ENCODE data around the gene SH3BP1. TPM values are rescaled to one million over a fixed set of nuclear protein-coding genes. Genes with fewer than 3 reads are reported as not detected.

The SH3BP1 gene
- total and polyA plus RNA-seq, 9 of the 15 experiments (the other 6 are each of a cell fraction or from before 2014, with no cell fraction given): 0.10 to 36.2 (median 10.4) TPM

GRCh38 chr22:37628830-37629229 lies 10.6 kb upstream of the SH3BP1 start:
- Histone ChIP-seq H3K27me3 (ENCODE audit: control insufficient read depth in 2 of 2, insufficient read depth in 2 of 2, low read length in 2 of 2) (no peaks in the 10 kb centered on the region), H2AFZ (ENCODE audit: low read depth, low read length) (no peak overlapping the region), H3K4me2 (ENCODE audit: insufficient read depth, low read length) (no peak overlapping the region), H3K9ac (ENCODE audit: insufficient read depth in 1 of 2, low read depth in 2 of 2, low read length in 2 of 2) (peak overlapping the region in 1 of 2 experiments; percentile 43; a peak in 2 of 4 replicates), H3K79me2 (ENCODE audit: control insufficient read depth, insufficient read depth, low read length) (no peaks in the 10 kb centered on the region), H3K27ac (ENCODE audit: extremely low read depth, low read depth, low read length) (no peak overlapping the region), H3K4me3 (no peak overlapping the region), H3K9me3 (replicated peaks; ENCODE audit: control insufficient read depth, insufficient read depth, low read depth, low read length) (no peaks in the 10 kb centered on the region), H3K36me3 (ENCODE audit: control insufficient read depth, insufficient read depth, low read length) (peaks cover 58% of the 10 kb centered on the region; the same call in 2 of the 3 replicates), H3K4me1 (replicated peaks in 1 of 2; ENCODE audit: control insufficient read depth in 2 of 2, insufficient read depth in 2 of 2, low read length in 2 of 2) (peaks cover 16 to 57% of the 10 kb centered on the region in 2 experiments), H4K20me1 (replicated peaks; ENCODE audit: control insufficient read depth, insufficient read depth, low read length) (no peaks in the 10 kb centered on the region), H3K9me1 (ENCODE audit: control insufficient read depth, insufficient read depth, low read length) (no peaks in the 10 kb centered on the region)
- FAIRE-seq: no peak
- no TSS peak for BruUV-seq (replicated peaks)
- CTCF ChIA-PET (ENCODE audit: low intra/inter-chr PET ratio): no interaction called here
- no peak for ATAC-seq
- intact Hi-C loops (cut with micrococcal nuclease): no loop called here
- DNase-seq (ENCODE audit: extremely low read depth in 1 of 4, low spot score in 3 of 4): no peak
- in situ Hi-C loops (cut with MboI): no loop called here
- TF ChIP-seq UBTF (IDR thresholded peaks at IDR 0.05; ENCODE audit: borderline replicate concordance in 1 of 2, low read depth in 2 of 2, low read length in 2 of 2) (no peak), POLR2G (IDR thresholded peaks at IDR 0.05; ENCODE audit: low read depth, low read length) (peak; percentile 46; the same call in 1 of the 2 replicates)
- TF ChIP-seq, protein P1, sequence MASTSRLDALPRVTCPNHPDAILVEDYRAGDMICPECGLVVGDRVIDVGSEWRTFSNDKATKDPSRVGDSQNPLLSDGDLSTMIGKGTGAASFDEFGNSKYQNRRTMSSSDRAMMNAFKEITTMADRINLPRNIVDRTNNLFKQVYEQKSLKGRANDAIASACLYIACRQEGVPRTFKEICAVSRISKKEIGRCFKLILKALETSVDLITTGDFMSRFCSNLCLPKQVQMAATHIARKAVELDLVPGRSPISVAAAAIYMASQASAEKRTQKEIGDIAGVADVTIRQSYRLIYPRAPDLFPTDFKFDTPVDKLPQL (IDR thresholded peaks at IDR 0.05; ENCODE audit: extremely low read depth, insufficient read length): no peak
- POLR2A ChIA-PET: interaction anchor here (0.7 to 3.0 kb wide), 2 partner anchors 8 to 78 kb away, joined by 3 to 12 read pairs; no protein-coding TSS in a partner anchor
- WGBS (ENCODE audit: insufficient coverage, low coverage, missing lambda C conversion rate): 95% methylated on average over 4 of the region's 8 CpGs
